Liver (tissue), 9 donors: ENCODE data around the gene CCDC51. TPM values are rescaled to one million over a fixed set of nuclear protein-coding genes. Genes with fewer than 3 reads are reported as not detected.

Experiments used
- DNase-seq: peaks from one replicate; pipeline ENCODE4 v3.0.0-alpha.2; 2017; ENCODE audit warnings: low spot score
- H3K27ac ChIP-seq, 2 donors: one replicate each; pipeline ENCODE4 v1.7.0; 2013; ENCODE audit warnings: inconsistent platforms in 2 of 2, low read length in 2 of 2, control low read depth in 1 of 2, low read depth in 1 of 2, mild to moderate bottlenecking in 1 of 2
- H3K27me3 ChIP-seq, 4 donors: one replicate each; pipeline versions ENCODE4 v1.6.1 to v1.7.0; 2013; ENCODE audit warnings: low read length in 3 of 4, inconsistent platforms in 1 of 4, mild to moderate bottlenecking in 1 of 4, moderate library complexity in 1 of 4; ENCODE audit not compliant: control insufficient read depth in 4 of 4, insufficient read depth in 4 of 4
- H3K36me3 ChIP-seq, 4 donors: one replicate each; pipeline versions ENCODE4 v1.6.1 to v1.7.0; 2013; ENCODE audit warnings: low read length in 3 of 4, mild to moderate bottlenecking in 3 of 4, low read depth in 1 of 4, moderate library complexity in 1 of 4; ENCODE audit not compliant: control insufficient read depth in 4 of 4, insufficient read depth in 3 of 4
- H3K4me1 ChIP-seq, 4 donors: one replicate each; pipeline versions ENCODE4 v1.6.1 to v1.7.0; 2013; ENCODE audit warnings: low read length in 3 of 4, mild to moderate bottlenecking in 3 of 4, moderate library complexity in 1 of 4; ENCODE audit not compliant: control insufficient read depth in 4 of 4, insufficient read depth in 4 of 4
- H3K4me3 ChIP-seq, 3 donors: one replicate each; pipeline versions ENCODE4 v1.6.1 to v1.7.0; 2013; ENCODE audit warnings: low read length in 3 of 3, control low read depth in 1 of 3, low read depth in 1 of 3, mild to moderate bottlenecking in 1 of 3
- H3K9ac ChIP-seq, 2 donors: one replicate each; pipeline ENCODE4 v1.7.0; 2013; ENCODE audit warnings: low read length in 2 of 2, mild to moderate bottlenecking in 2 of 2, moderate library complexity in 2 of 2, control low read depth in 1 of 2, low read depth in 1 of 2
- H3K9me3 ChIP-seq, 4 donors: one replicate each; pipeline versions ENCODE4 v1.6.1 to v1.7.0; 2013; ENCODE audit warnings: low read length in 3 of 4; ENCODE audit not compliant: control insufficient read depth in 4 of 4
- EGR1 ChIP-seq, 2 donors: IDR thresholded peaks; 2 replicates each; pipeline ENCODE4 v1.6.1; 2016 to 2018; ENCODE audit warnings: antibody characterized with exemption in 2 of 2, low read depth in 2 of 2
- FOXA1 ChIP-seq: IDR thresholded peaks from 2 replicates; pipeline ENCODE4 v1.6.1; 2016; ENCODE audit warnings: antibody characterized with exemption
- FOXA2 ChIP-seq: IDR thresholded peaks from 2 replicates; pipeline ENCODE4 v1.6.1; 2016; ENCODE audit warnings: antibody characterized with exemption
- GABPA ChIP-seq, 2 donors: IDR thresholded peaks in 1 of 2; conservative IDR thresholded peaks in 1 of 2; 2 replicates each; pipeline ENCODE4 v1.6.1; 2016; ENCODE audit warnings: antibody characterized with exemption in 2 of 2, mild to moderate bottlenecking in 1 of 2, moderate library complexity in 1 of 2
- HNF4A ChIP-seq, 2 donors: conservative IDR thresholded peaks; 2 replicates each; pipeline ENCODE4 v1.6.1; 2016; ENCODE audit warnings: antibody characterized with exemption in 2 of 2, mild to moderate bottlenecking in 2 of 2
- HNF4G ChIP-seq: IDR thresholded peaks from 2 replicates; pipeline ENCODE4 v1.6.1; 2016; ENCODE audit warnings: antibody characterized with exemption
- JUND ChIP-seq, 2 donors: IDR thresholded peaks; 2 replicates each; pipeline ENCODE4 v1.6.1; 2016; ENCODE audit warnings: antibody characterized with exemption in 2 of 2
- NR2F2 ChIP-seq: IDR thresholded peaks from 2 replicates; pipeline ENCODE4 v1.6.1; 2016; ENCODE audit warnings: antibody characterized with exemption
- RAD21 ChIP-seq, 2 donors: IDR thresholded peaks; 2 replicates each; pipeline ENCODE4 v1.6.1; 2016; ENCODE audit warnings: antibody characterized with exemption in 2 of 2, mild to moderate bottlenecking in 2 of 2
- RXRA ChIP-seq, 2 donors: IDR thresholded peaks; 2 replicates each; pipeline ENCODE4 v1.6.1; 2017 to 2018; ENCODE audit warnings: antibody characterized with exemption in 2 of 2, mild to moderate bottlenecking in 1 of 2
- SP1 ChIP-seq: IDR thresholded peaks from 2 replicates; pipeline ENCODE4 v1.6.1; 2018; ENCODE audit warnings: antibody characterized with exemption, mild to moderate bottlenecking
- TAF1 ChIP-seq: conservative IDR thresholded peaks from 2 replicates; pipeline ENCODE4 v1.6.1; 2016; ENCODE audit warnings: antibody characterized with exemption, mild to moderate bottlenecking
- YY1 ChIP-seq: IDR thresholded peaks from 2 replicates; pipeline ENCODE4 v1.6.1; 2016; ENCODE audit warnings: antibody characterized with exemption, mild to moderate bottlenecking
- WGBS: extraction: QIAGEN DNeasy Blood & Tissue Kit; methylation state at CpG from one replicate; pipeline ENCODE4 v1.1.7; 2013; 5-methylcytosine and 5-hydroxymethylcytosine counted together
- polyA plus RNA-seq, 2 donors: library from polyadenylated mRNA; stranded (reverse) in 1 of 2; unstranded in 1 of 2; fragments of 200-250 nt in 1 of 2; fragments of >200 nt in 1 of 2; fragmentation: Nextera tagmentation in 1 of 2; extraction: Ambion mirVana in 1 of 2; gene quantifications; one replicate each; pipeline versions ENCODE4 v1.2.1 to v1.2.3, GENCODE V29; 2013 to 2015
- total RNA-seq, 2 donors: library from RNA; depleted of rRNA; stranded (reverse); fragments of >200 nt; gene quantifications; one replicate each; pipeline ENCODE4 v1.2.3, GENCODE V29; 2014
- TF ChIP-seq, protein P1 (sequence below): IDR thresholded peaks from 2 replicates; pipeline ENCODE4 v1.6.1; 2016; ENCODE audit warnings: antibody characterized with exemption
- TF ChIP-seq, protein P2 (sequence below): IDR thresholded peaks from 2 replicates; pipeline ENCODE4 v1.6.1; 2016; ENCODE audit warnings: antibody characterized with exemption
- TF ChIP-seq, protein P3 (sequence below): fragments of 150-350 bp; IDR thresholded peaks from 2 replicates; pipeline ENCODE4 v1.5.1; 2017; ENCODE audit warnings: improper control_type of control experiment, low read depth, low read length; ENCODE audit not compliant: missing input control
- TF ChIP-seq, protein P4 (sequence below): IDR thresholded peaks from 2 replicates; pipeline ENCODE4 v1.6.1; 2016; ENCODE audit warnings: antibody characterized with exemption
- TF ChIP-seq, protein P5 (sequence below): IDR thresholded peaks from 2 replicates; pipeline ENCODE4 v1.6.1; 2016; ENCODE audit warnings: antibody characterized with exemption, mild to moderate bottlenecking
- donor health status: healthy.
- donor health status: healthy.
- donor health status: healthy.
- donor health status: healthy.
- donor health status: healthy.

The CCDC51 gene
- total and polyA plus RNA-seq, 4 donors: 7.9 to 13.7 (median 11.0) TPM

DNA sequence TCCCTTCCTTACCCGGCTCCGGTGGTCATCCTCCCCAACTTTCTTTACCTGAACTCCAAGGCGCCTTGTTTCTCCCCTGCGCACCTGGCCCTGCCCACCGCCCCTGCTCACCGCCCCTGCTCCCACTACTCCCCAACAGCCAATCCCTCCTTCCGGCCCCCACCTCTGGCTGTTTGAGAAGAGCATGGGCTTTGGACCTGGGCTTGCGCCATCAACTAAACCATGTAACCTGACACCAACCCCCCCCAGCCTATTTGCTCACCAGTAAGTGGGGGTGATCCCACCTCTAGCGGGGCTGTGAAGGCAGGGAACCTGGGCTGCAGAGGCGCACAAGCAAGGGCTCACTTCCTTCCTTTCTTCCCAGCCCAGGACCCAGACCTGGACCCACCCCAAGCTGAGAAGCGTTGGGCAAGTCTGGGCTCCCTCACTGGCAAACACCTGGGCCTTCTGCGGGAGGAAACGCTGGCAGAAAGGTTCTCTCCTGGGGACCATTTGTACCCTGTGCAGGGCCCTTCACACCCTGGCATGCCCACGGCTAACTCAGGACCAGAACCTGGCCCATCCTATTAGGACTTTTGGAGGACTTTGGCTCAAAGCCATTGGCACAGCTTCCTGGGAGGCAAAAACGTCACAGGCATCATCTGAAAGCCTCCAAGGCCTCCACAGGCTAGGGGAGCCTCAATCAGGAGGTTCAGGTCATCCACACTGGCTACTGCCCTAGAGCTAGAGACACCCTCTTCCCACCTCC, 9.8 kb downstream of the CCDC51 start, which contains the start of gene PLXNB1:
Gene PLXNB1, minus strand, starts transcription at position 127 of the 748 bp plus-strand sequence. CDS start 5,475 bp downstream, outside the sequence.
- 14% methylated on average over 15 of the region's 15 CpGs for WGBS
- peaks cover 24 to 65% (median 51%) of the 10 kb centered on the region in 4 donors for H3K4me1 ChIP-seq

More for the DNA sequence above, 9.8 kb downstream of the CCDC51 start, which contains the start of gene PLXNB1:
- peak within 1 kb of the TSS; percentile 89 to 91 for H3K27ac ChIP-seq
- DNase-seq: peak; percentile 81
- H3K36me3 ChIP-seq: peaks cover 0 to 7% (median 0%) of the 10 kb centered on the region in 4 donors
- H3K9me3 ChIP-seq: no peaks in the 10 kb centered on the region
- TF ChIP-seq, protein P1, sequence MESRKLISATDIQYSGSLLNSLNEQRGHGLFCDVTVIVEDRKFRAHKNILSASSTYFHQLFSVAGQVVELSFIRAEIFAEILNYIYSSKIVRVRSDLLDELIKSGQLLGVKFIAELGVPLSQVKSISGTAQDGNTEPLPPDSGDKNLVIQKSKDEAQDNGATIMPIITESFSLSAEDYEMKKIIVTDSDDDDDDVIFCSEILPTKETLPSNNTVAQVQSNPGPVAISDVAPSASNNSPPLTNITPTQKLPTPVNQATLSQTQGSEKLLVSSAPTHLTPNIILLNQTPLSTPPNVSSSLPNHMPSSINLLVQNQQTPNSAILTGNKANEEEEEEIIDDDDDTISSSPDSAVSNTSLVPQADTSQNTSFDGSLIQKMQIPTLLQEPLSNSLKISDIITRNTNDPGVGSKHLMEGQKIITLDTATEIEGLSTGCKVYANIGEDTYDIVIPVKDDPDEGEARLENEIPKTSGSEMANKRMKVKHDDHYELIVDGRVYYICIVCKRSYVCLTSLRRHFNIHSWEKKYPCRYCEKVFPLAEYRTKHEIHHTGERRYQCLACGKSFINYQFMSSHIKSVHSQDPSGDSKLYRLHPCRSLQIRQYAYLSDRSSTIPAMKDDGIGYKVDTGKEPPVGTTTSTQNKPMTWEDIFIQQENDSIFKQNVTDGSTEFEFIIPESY: no peak
- peak in 1 of 2 donors; percentile 27 for TF ChIP-seq JUND (IDR thresholded peaks at IDR 0.05)
- peak; percentile 16 for TF ChIP-seq FOXA2
- peak; percentile 83 to 86 for TF ChIP-seq HNF4A (conservative IDR thresholded peaks at IDR 0.05)
- TF ChIP-seq FOXA1: no peak
- TF ChIP-seq, protein P2, sequence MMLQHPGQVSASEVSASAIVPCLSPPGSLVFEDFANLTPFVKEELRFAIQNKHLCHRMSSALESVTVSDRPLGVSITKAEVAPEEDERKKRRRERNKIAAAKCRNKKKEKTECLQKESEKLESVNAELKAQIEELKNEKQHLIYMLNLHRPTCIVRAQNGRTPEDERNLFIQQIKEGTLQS: peak; percentile 80
- TF ChIP-seq NR2F2: no peak
- peak; percentile 53 for TF ChIP-seq HNF4G
- no peak for TF ChIP-seq EGR1 (IDR thresholded peaks at IDR 0.05; ENCODE audit: low read depth in 2 of 2)
- peak; percentile 53 to 59 for TF ChIP-seq RXRA (IDR thresholded peaks at IDR 0.05)
- peak; percentile 82 for TF ChIP-seq SP1
- TF ChIP-seq, protein P3, sequence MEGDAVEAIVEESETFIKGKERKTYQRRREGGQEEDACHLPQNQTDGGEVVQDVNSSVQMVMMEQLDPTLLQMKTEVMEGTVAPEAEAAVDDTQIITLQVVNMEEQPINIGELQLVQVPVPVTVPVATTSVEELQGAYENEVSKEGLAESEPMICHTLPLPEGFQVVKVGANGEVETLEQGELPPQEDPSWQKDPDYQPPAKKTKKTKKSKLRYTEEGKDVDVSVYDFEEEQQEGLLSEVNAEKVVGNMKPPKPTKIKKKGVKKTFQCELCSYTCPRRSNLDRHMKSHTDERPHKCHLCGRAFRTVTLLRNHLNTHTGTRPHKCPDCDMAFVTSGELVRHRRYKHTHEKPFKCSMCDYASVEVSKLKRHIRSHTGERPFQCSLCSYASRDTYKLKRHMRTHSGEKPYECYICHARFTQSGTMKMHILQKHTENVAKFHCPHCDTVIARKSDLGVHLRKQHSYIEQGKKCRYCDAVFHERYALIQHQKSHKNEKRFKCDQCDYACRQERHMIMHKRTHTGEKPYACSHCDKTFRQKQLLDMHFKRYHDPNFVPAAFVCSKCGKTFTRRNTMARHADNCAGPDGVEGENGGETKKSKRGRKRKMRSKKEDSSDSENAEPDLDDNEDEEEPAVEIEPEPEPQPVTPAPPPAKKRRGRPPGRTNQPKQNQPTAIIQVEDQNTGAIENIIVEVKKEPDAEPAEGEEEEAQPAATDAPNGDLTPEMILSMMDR: no peak
- peak in 1 of 2 donors; percentile 82 for TF ChIP-seq GABPA (IDR thresholded peaks at IDR 0.05 in 1 of 2, conservative IDR thresholded peaks at IDR 0.05 in 1 of 2)
- no peak for TF ChIP-seq TAF1
- TF ChIP-seq, protein P4, sequence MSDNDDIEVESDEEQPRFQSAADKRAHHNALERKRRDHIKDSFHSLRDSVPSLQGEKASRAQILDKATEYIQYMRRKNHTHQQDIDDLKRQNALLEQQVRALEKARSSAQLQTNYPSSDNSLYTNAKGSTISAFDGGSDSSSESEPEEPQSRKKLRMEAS: peak; percentile 61
- TF ChIP-seq, protein P5, sequence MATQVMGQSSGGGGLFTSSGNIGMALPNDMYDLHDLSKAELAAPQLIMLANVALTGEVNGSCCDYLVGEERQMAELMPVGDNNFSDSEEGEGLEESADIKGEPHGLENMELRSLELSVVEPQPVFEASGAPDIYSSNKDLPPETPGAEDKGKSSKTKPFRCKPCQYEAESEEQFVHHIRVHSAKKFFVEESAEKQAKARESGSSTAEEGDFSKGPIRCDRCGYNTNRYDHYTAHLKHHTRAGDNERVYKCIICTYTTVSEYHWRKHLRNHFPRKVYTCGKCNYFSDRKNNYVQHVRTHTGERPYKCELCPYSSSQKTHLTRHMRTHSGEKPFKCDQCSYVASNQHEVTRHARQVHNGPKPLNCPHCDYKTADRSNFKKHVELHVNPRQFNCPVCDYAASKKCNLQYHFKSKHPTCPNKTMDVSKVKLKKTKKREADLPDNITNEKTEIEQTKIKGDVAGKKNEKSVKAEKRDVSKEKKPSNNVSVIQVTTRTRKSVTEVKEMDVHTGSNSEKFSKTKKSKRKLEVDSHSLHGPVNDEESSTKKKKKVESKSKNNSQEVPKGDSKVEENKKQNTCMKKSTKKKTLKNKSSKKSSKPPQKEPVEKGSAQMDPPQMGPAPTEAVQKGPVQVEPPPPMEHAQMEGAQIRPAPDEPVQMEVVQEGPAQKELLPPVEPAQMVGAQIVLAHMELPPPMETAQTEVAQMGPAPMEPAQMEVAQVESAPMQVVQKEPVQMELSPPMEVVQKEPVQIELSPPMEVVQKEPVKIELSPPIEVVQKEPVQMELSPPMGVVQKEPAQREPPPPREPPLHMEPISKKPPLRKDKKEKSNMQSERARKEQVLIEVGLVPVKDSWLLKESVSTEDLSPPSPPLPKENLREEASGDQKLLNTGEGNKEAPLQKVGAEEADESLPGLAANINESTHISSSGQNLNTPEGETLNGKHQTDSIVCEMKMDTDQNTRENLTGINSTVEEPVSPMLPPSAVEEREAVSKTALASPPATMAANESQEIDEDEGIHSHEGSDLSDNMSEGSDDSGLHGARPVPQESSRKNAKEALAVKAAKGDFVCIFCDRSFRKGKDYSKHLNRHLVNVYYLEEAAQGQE: peak; percentile 44
- TF ChIP-seq YY1: no peak
- no peak for TF ChIP-seq RAD21 (IDR thresholded peaks at IDR 0.05)
- no peaks in the 10 kb centered on the region for H3K27me3 ChIP-seq
- H3K4me3 ChIP-seq: peak within 1 kb of the TSS; percentile 52 to 81 (median 80)
- peak within 1 kb of the TSS in 1 of 2 donors; percentile 18 for H3K9ac ChIP-seq
